HL-60 (cell line): ENCODE data around the gene NCL.

Experiments
- CTCF ChIP-seq: IDR thresholded peaks from one replicate; pipeline ENCODE4 v1.5.1; 2011; ENCODE audit warnings: low read length, control low read depth, inconsistent platforms; ENCODE audit not compliant: insufficient read depth
- GABPA ChIP-seq: IDR thresholded peaks from 2 replicates; pipeline ENCODE4 v1.6.1; 2012; ENCODE audit warnings: low read depth
- POLR2AphosphoS5 ChIP-seq: IDR thresholded peaks from 2 replicates; pipeline ENCODE4 v1.6.1; 2012; ENCODE audit warnings: low read depth

- TF ChIP-seq CTCF, result no peak
- TF ChIP-seq POLR2AphosphoS5, result no peak
- no peak for TF ChIP-seq GABPA
Measured at GRCh38 chr2:231467016-231467545, 2.8 kb upstream of the NCL start.
